ENCODE data around the gene ST8SIA6. TPM values are rescaled to one million over a fixed set of nuclear protein-coding genes. Genes with fewer than 3 reads are reported as not detected.
A peak's percentile ranks its signal among the peaks of the same experiment; 100 is the strongest.

ST8SIA6 gene
- total and polyA plus RNA-seq, 9 of the 15 experiments (the other 6 are each of a cell fraction or from before 2014, with no cell fraction given) = 0.69 to 6.7 (median 5.0) TPM

GRCh38 chr10:17386616-17387075, 67.7 kb downstream of the ST8SIA6 start (continued):
- TF ChIP-seq BCL6 (CRISPR knock-in tag; IDR thresholded peaks at IDR 0.05) = no peak
- 0 out of 2 replicates have a peak, but pooled peaks have one; percentile 50 for TF ChIP-seq ZNF592 (IDR thresholded peaks at IDR 0.05)
- TF ChIP-seq IFI16 (CRISPR knock-in tag; IDR thresholded peaks at IDR 0.05) = no peak
- TF ChIP-seq ZNF407 (IDR thresholded peaks at IDR 0.05; ENCODE audit: low read depth) = no peak
- TF ChIP-seq CAMTA2 (CRISPR knock-in tag; conservative IDR thresholded peaks at IDR 0.05) = no peak
- TF ChIP-seq TBP (optimal IDR thresholded peaks at IDR 0.05; ENCODE audit: low read depth, low read length) = peak; percentile 59
- no peak for TF ChIP-seq GABPB2 (CRISPR knock-in tag; conservative IDR thresholded peaks at IDR 0.05)
- TF ChIP-seq ATF1 (CRISPR knock-in tag; IDR thresholded peaks at IDR 0.05) = peak; percentile 77
- TF ChIP-seq ATF1 (tag; IDR thresholded peaks at IDR 0.05) = peak; percentile 97
- no peak for TF ChIP-seq ZNF507 (tag; conservative IDR thresholded peaks at IDR 0.05)
- no peak for TF ChIP-seq GATAD2A (IDR thresholded peaks at IDR 0.05)
- TF ChIP-seq, protein P1, sequence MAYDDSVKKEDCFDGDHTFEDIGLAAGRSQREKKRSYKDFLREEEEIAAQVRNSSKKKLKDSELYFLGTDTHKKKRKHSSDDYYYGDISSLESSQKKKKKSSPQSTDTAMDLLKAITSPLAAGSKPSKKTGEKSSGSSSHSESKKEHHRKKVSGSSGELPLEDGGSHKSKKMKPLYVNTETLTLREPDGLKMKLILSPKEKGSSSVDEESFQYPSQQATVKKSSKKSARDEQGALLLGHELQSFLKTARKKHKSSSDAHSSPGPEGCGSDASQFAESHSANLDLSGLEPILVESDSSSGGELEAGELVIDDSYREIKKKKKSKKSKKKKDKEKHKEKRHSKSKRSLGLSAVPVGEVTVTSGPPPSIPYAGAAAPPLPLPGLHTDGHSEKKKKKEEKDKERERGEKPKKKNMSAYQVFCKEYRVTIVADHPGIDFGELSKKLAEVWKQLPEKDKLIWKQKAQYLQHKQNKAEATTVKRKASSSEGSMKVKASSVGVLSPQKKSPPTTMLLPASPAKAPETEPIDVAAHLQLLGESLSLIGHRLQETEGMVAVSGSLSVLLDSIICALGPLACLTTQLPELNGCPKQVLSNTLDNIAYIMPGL (CRISPR knock-in tag; IDR thresholded peaks at IDR 0.05) = no peak
- TF ChIP-seq PHF20 (IDR thresholded peaks at IDR 0.05; ENCODE audit: partially characterized antibody) = peak; percentile 93
- no peak for TF ChIP-seq THRA (IDR thresholded peaks at IDR 0.05)
- no peak for TF ChIP-seq RFX7 (CRISPR knock-in tag; IDR thresholded peaks at IDR 0.05)
- no peak for TF ChIP-seq MTA2 (IDR thresholded peaks at IDR 0.05; ENCODE audit: low read depth)

All from K562 (cell line).